ENCODE data around the gene FBXL13.
"Not testable (repeated sequence)": the region's sequence is repeated elsewhere in the genome, so short reads cannot be mapped to it uniquely, and the experiment has no call there.

FBXL13 gene

DNA sequence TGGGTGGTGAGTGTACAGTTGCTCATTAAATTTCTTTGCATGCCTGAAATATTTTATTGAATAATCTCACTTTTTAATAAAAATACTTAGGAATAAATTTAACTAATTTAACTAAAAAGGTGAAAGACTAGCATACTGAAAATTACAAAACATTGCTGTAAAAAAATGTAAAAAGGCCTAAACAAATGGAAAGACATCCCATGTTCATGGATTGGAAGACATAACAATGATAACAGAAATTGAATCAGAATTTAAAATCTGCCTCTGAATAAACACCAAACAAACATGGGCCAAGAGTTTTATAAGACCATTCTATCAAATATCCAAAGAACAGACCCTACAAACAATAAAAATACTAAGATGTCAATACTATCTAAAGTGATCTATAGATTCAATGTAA is 94.9 kb downstream of the FBXL13 start:
- no peak for DNase-seq

DNA sequence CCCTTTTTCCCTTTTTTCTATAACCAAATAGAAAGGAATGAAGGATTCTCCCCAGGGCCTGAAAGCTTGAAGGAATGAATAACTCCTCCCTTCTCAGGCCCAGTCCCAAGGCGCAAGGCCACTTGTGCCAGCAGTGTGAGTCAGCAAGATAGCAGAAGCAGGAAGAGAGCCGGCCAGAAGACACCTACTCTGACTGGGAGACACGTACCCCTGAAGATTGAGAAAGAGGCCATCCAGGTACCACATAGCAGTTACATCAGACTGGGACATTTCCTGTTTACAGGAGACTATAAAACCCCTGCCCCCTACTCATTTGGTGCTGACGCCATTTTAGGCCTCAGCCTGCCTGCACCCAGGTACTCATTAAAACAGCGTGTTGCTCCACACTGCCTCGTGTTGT is 96.3 kb downstream of the FBXL13 start:
- DNase-seq: no peak

DNA sequence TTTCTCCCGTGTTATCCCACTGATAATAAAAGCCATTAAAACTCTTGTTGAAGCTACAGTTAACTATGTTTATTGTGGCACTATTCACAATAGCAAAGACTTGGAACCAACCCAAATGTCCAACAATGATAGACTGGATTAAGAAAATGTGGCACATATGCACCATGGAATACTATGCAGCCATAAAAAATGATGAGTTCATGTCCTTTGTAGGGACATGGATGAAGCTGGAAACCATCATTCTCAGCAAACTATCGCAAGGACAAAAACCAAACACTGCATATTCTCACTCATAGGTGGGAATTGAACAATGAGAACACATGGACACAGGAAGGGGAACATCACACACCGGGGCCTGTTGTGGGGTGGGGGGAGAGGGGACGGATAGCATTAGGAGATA is 97.0 kb downstream of the FBXL13 start:
- not testable (repeated sequence) for DNase-seq

DNA sequence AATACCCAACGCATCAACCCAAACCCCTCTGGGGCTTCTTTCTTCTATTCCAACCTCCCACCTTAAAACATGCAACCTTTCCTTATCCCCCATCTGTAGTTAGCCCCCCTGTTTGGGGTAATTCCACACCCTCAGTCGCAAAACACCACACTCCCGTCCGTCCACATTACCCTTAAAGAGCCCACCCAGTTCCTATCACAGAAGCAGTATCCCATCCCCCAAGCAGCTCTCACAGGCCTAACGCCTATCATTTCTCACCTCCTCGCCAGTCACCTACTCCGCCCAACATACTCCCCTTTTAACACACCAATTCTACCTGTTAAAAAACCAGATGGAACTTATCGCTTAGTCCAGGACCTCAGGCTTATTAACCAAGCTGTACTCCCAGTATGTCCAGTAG is 98.1 kb downstream of the FBXL13 start:
- DNase-seq: no peak

DNA sequence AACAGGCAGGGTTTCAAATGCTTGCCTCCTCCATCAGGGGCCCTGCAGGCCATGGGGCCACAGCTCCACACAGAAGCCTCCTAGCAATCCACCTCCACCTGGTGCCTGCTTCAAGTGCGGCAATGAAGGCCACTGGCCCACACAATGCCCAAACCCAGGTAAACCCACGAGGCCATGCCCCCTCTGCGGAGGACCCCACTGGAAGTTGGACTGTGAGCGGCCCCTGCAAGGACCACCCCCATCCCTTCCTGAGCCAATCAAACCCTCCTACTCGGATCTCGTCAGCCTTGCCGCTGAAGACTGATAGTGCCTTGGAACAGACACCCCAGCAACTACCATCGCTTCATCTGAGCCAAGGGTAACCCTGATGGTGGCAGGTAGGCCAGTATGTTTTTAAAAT is 98.7 kb downstream of the FBXL13 start:
- no peak for DNase-seq

DNA sequence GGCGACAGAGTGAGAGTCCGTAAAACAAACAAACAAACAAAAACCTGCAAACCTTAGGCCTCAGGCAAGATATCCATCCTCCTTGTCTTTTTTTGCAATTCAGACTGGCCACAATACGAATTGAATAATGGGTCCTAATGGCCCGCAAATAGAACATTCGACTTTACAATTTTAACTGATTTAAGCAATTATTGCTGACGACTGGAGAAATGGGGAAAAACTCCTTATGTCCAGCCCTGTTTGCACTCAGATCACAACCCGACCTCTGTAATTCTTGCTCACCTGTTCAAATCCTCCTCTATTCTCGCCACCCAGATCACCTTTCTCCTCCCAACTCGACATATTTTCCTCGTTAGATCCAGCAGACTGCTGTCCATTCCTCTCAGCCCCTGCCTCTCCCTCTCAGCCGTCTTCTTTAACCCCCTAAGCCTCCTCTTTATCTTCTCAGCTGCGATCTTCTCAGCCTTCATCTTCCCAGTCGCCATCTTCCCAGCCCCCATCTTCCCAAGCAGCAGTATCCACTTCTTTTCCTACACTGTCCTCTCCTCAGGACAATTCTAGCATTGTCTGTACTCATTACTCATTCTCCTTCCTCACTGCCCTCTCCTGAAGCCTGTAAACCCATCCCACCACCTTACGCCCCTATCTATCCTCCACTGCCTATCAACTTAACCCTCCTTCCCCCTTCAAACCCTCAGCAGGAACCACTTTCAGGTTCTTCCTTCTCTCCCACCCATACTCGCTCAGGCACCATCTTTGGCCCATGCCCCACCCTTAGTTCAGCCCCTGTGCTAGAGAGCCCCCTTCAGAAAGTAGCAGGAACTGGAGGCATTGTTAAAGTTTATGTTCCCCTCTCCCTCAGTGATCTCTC is 100.0 kb downstream of the FBXL13 start:
- no peak for DNase-seq

DNA sequence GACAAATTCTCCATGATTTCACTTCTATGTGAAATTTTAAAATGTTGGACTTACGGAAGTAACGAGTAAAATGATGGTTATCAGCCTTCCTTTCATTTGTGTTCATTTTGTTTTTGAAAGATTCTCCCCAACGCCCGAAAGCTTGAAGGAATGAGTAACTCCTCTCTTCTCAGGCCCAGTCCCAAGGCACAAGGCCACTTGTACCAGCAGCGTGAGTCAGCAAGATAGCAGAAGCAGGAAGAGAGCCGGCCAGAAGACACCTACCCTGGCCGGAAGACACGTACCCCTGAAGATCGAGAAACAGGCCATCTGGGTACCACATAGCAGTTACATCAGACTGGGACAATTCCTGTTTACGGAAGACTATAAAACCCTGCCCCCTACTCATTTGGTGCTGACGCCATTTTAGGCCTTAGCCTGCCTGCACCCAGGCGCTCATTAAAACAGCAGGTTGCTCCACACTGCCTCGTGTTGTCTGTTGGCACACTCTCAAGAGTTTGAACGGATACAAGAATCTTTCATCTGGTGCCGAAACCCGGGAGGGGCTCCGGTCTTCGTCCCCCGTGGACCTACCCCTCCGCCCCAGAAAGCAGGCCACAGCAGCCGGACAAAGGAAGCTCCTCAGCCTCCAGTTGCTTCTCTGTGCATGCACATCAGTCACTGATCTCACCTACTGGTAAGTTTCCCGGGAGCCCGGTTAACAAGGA is 101.3 kb downstream of the FBXL13 start:
- DNase-seq: no peak

DNA sequence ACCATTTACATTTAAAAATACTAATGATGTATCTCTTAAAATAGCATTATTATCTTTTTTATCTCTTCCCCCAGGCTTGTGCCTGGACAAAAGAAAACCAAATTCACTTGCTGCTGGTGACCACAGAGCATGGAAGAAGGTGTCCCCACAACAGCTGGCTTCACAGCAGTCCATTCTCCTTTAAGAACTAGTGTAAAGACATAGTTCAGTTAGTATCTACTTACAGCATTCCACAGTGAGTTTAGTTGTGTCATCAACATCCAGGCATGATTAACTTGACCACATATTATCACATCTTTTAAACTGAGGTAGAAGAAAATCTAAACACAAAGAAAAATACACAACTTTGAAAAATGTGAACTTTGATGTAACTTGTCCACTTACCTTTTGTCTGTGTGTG is 106.8 kb downstream of the FBXL13 start:
- DNase-seq: no peak

DNA sequence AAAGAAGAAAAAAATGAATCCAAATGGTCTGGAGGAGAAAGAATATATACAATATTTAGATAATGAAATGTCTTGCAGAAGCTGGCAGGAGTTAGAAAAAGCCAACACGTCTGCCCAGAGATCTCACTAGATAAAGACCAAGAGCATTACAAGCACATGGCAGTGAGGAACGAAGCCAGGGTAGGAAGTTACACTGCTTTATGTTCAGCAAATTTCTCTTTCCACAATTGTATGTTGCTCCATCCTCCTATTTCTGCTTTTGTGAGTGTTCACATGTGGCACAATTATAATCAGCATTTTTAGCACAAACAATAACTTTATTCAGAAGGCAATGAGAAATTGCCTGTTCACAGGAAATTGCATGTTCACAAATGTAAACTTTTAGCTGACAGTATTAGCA is 108.1 kb downstream of the FBXL13 start:
- DNase-seq: no peak

DNA sequence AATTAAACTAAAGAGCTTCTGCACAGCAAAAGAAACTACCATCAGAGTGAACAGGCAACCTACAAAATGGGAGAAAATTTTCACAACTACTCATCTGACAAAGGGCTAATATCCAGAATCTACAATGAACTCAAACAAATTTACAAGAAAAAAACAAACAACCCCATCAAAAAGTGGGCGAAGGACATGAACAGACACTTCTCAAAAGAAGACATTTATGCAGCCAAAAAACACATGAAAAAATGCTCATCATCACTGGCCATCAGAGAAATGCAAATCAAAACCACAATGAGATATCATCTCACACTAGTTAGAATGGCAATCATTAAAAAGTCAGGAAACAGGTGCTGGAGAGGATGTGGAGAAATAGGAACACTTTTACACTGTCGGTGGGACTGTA is 112.6 kb downstream of the FBXL13 start:
- not testable (repeated sequence) for DNase-seq

DNA sequence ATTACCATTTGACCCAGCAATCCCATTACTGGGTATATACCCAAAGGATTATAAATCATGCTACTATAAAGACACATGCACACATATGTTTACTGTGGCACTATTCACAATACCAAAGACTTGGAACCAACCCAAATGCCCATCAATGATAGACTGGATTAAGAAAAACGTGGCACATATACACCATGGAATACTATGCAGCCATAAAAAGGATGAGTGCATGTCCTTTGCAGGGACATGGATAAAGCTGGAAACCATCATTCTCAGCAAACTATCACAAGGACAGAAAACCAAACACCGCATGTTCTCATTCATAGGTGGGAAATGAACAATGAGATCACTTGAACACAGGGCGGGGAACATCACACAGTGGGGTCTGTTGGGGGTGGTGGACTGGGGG is 116.6 kb downstream of the FBXL13 start:
- DNase-seq: not testable (repeated sequence)

DNA sequence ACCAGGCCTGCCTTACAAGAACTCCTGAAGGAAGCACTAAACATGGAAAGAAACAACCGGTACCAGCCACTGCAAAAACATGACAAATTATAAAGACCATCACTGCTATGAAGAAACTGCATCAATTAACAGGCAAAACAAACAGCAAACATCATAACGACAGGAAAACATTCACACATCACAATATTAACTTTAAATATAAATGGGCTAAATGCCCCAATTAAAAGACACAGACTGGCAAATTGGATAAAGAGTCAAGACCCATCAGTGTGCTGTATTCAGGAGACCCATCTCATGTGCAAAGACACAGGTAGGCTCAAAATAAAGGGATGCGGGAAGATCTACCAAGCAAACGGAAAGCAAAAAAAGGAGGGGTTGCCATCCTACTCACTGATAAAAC is 120.2 kb downstream of the FBXL13 start:
- DNase-seq: not testable (repeated sequence)

DNA sequence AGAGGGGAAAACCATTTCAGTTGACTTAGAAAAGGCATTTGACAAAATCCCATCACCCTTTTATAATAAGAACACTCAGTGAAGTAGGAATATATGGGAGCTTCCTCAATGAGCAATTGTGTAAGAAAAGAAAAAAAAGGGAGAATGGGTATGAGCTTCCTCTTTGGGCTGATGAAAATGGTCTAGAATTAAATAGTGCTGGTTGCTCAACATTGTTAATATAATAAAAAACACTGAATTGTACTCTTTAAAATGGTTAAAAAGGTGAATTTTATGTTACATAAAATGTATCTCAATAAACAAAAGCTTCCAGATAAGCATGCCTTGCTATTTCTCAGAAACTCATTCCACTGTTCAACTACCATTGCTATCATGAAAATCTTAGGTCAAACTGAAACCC is 121.2 kb downstream of the FBXL13 start:
- DNase-seq: no peak

DNA sequence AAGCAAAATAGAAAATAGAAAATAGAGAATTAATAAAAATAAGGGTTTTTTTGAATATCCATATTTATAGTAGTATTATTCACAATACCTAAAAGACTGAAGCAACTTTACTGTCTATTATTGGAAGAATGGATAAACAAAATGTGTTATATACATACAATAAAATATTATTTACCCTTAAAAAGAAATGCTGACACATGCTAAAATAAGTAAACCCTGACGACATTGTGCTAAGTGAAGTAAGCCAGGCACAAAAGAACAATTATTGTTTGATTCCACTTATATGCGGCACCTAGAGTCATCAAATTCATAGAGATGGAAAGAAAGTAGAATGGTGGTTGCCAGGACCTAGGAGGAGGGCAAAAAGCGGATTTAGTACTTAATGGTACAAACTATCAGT is 122.8 kb downstream of the FBXL13 start:
- DNase-seq: no peak

DNA sequence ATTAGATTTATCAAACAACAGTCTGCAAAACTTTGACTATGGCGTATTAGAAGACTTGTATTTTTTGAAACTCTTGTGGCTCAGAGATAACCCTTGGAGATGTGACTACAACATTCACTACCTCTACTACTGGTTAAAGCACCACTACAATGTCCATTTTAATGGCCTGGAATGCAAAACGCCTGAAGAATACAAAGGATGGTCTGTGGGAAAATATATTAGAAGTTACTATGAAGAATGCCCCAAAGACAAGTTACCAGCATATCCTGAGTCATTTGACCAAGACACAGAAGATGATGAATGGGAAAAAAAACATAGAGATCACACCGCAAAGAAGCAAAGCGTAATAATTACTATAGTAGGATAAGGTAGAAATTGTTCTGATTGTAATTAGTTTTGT is 130.4 kb downstream of the FBXL13 start:
- no peak for DNase-seq

DNA sequence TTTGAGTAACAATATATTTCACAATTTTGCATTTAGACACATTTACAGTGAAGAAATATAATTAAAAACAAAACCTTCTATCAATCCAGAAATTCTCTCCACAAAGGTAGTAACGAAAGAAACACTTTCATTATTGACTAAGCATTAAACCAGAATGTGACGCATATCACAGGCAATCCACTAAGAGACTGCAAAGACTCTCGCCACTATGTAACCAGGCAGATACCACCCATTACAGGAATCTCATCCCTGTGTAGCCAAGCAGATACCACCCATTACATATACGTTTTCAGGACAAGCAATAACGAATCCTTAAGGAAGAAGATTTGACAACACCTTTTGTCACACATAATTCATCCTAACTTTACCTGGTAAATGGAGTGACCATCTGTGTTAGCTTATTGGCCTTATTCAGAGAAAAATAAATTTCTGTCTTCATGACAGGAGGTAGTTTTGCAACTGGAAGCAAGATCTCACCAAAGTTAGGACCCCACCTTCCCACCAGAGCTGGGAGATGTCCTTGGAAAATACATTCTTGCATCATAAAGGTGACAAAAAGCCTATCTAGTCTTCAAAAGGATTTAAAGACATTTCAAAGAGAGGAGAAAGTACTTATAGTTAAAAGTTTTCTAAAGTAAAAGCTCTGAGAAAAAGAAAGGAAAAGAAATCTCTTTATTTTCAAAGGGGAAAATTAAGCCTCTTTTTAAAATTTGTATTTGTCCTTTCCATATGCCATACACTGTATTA is 131.0 kb downstream of the FBXL13 start:
- DNase-seq: no peak

DNA sequence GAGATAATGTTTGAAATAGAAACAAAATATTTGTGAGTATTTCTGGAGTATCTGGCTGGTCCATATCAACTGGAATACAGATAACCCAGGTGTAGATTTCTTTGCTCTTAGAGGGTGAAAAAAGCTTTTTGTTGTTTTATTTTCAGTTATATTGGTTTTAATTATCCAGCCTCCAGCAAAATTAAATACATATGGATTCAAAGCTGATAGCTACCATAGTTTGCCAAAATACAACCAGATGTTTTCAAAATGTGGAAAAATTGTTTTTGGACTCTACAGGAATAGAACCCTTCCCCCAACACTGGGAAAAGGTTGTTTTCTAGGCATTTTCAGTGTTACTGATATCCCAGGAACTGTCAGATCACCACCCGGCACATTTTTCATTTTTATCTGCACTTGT is 131.7 kb downstream of the FBXL13 start:
- DNase-seq: no peak

DNA sequence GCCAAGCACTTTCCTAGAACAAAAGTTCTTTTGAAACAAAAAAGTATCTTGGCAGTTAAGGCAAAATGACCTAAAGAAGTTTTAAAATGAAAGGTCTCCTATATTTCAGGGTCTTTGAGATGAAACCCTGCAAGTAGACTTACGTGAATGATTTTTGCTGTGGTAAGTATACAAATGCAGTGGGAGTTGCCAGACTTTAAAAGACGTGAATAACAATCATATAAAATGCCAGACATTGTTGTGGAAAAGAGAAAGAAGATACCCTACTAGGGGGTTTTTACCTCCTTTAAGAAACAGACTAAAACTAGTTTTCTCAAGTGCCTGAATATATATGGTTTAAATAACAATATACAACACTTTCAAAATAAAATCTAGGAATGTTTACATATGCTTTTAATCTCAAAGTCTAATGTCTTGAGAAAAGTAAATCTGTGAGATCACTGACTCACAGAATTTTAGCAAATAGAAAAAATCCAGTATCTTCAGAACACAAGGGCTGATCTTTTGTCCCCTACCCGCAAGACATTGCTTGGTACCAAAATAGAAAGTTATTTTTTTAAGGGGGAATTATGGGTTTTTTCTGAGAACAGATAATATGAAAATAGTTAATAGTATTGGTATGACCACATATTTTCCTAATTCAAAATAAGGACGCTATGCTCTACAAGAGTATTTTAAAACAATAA is 132.3 kb downstream of the FBXL13 start:
- DNase-seq: no peak

DNA sequence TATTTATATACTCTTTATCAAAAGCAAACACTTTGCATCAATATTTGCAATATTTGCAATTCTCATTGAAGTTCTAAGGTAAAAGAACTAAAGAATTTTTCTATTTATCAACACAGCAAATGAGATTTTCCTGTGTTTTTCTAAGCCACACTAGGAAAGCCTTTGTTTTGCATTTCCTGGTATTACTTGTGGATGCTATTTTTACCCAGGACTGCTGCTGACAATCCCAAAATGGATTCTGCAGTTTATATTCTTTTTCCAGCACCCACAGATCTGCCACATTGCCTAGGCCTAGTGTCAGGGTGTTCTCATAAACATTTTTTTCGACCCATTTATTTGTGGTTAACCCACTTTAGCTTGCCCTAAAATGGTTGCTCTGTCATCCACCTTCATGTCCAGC is 135.9 kb downstream of the FBXL13 start:
- DNase-seq: no peak

DNA sequence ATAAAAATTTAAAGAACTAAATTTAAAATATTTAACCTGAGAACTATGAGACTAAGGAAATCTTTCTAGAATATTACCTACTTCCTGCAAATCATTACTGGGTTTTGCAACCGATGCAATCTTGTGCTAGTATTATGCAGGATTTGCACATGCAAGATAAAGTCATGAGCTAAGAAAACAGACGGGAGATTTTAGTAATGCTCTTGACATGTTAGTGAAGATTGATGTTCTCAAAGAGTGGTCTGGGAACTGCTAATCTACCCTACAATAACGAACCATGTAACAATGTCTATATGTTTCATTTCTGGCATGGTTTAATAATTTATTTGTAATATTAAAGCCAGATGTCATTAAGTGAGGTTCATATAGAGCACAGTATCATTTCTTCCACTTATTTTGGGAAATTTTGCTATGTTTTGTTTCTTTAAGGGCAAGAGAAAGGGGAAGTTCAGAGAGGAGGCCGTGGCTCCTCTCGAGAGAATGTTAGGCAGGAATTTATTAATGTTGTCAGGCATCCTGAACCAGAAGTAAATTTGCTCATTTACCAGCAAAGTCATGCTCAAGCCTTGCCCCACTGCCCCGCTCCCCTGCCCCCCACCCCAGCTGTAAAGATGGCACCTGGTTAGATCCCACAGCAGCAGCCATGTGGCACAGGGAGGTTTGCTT is 139.0 kb downstream of the FBXL13 start:
- DNase-seq: no peak

DNA sequence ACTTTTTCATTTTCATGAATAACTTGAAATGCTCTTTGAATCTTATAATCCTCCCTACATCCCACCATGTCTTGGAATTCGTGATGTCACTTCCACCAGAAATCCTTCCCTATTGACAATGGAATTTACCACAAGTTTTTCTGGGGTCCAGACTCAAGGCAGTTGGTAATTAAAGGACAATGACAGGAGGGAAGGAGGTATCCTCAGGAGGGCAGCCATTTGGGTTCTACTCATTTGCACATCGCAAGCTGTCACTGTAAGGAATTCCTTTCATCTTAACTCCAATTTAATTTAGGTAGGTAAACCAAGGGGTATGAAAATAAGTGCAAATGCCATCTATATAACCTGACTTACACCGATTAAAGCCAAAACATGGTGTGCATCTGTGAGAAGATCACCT is 139.9 kb downstream of the FBXL13 start:
- no peak for DNase-seq

DNA sequence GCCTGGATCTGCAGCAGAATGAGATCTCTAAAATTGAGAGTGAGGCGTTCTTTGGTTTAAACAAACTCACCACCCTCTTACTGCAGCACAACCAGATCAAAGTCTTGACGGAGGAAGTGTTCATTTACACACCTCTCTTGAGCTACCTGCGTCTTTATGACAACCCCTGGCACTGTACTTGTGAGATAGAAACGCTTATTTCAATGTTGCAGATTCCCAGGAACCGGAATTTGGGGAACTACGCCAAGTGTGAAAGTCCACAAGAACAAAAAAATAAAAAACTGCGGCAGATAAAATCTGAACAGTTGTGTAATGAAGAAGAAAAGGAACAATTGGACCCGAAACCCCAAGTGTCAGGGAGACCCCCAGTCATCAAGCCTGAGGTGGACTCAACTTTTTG is 140.4 kb downstream of the FBXL13 start:
- DNase-seq: no peak

DNA sequence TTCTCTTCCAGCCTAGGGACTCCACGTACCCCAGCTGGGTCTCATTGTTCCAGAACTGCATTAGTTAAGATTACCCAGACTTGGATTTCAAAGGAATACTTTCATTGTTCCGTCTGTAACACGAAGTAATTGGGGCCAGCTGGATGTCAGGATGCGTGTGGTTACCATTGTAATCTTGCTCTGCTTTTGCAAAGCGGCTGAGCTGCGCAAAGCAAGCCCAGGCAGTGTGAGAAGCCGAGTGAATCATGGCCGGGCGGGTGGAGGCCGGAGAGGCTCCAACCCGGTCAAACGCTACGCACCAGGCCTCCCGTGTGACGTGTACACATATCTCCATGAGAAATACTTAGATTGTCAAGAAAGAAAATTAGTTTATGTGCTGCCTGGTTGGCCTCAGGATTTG is 140.8 kb downstream of the FBXL13 start:
- DNase-seq: no peak

Data from effector CD8-positive, alpha-beta T cell (primary cell).